NT2/D1 (cell line): ENCODE measurements around the gene CAB39.

Experiments
- SUZ12 ChIP-seq: IDR thresholded peaks from 2 replicates; pipeline ENCODE4 v1.6.1; 2011; ENCODE audit not compliant: insufficient read length, insufficient read depth; ENCODE audit errors: extremely low read depth
- YY1 ChIP-seq: IDR thresholded peaks from 2 replicates; pipeline ENCODE4 v1.6.1; 2011; ENCODE audit not compliant: insufficient read length, insufficient read depth
- ZNF274 ChIP-seq: IDR thresholded peaks from 2 replicates; pipeline ENCODE4 v1.6.1; 2011; ENCODE audit warnings: mild to moderate bottlenecking, low read depth, low read length

DNA sequence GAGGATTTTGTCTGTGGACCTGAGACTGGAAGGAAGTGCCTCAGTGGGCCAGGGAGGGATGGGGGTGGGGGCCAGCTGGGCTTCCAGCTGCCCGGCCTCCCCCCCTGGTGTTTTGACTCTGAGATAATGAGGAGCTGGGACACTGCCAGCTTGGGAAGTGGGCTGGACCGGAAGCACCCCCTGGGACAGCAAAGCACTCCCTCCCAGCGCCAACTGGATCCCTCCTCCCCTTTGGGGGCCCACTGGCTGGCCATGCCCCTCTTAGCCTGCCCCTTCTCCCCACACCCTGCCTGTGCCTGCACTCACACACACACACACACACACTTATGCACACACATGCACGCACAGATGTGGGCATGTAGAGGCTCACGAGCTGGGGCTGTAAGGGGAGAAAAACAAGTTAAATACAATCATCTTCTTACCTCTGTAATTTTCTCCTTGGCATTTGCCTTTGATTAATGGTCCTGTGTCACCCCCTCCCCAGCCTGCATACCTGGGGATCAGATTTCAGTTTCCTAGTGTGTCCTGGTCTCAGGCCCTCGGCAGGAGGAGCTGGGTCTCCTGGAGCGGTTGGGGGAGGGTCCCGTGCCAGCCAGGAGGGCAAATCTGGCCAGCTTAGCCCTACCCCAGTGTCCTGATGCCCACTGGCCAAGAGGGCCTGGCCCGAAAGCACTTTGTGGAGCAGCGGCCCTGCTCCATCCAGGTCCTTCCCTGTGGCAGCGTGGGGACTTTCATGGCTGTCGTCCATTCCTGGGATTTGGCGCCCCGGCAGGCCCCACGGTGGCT lies 155.7 kb downstream of the CAB39 start:
- TF ChIP-seq YY1 (no peak), SUZ12 (no peak), ZNF274 (no peak)
